ENCODE measurements around the gene CENPE. TPM values are rescaled to one million over a fixed set of nuclear protein-coding genes. Genes with fewer than 3 reads are reported as not detected.

Gene CENPE
- total RNA-seq, 1 experiment from 2014 or later = 30.3 TPM

- H3K4me3 Mint-ChIP-seq (ENCODE audit: unreplicated experiment) = no peak overlapping the region
- no peaks in the 10 kb centered on the region for H3K4me1 Mint-ChIP-seq (ENCODE audit: low read depth, unreplicated experiment)
- Histone ChIP-seq H3K27me3 (replicated peaks; ENCODE audit: control insufficient read depth, insufficient read depth, low read length) (no peaks in the 10 kb centered on the region), H3K4me3 (ENCODE audit: low read depth, low read length) (no peak overlapping the region), H3K9me3 (no peaks in the 10 kb centered on the region), H3K4me1 (no peaks in the 10 kb centered on the region), H3K36me3 (ENCODE audit: control insufficient read depth, insufficient read depth, low read length) (no peaks in the 10 kb centered on the region)
- intact Hi-C loops (cut with micrococcal nuclease; ENCODE audit: unreplicated experiment) = no loop called here
- no peak for TF ChIP-seq CTCF (IDR thresholded peaks at IDR 0.05; ENCODE audit: insufficient read depth in 1 of 2, low read depth in 1 of 2, low read length in 1 of 2, severe bottlenecking in 1 of 2, unreplicated experiment in 1 of 2)
- no peaks in the 10 kb centered on the region for H3K27me3 Mint-ChIP-seq (ENCODE audit: insufficient read depth, unreplicated experiment)
- ChIA-PET CTCF (no interaction called here), POLR2A (no interaction called here)
- peaks cover 21% of the 10 kb centered on the region for H3K36me3 Mint-ChIP-seq (ENCODE audit: insufficient read depth, unreplicated experiment)
- no peaks in the 10 kb centered on the region for H3K9me3 Mint-ChIP-seq (ENCODE audit: unreplicated experiment)
- H3K27ac Mint-ChIP-seq (ENCODE audit: unreplicated experiment) = no peak overlapping the region
- no peak for DNase-seq
- BruUV-seq (replicated peaks) = no TSS peak
Measured at GRCh38 chr4:103111598-103111997, 86.5 kb downstream of the CENPE start.

- H3K9me3 ChIP-seq = no peaks in the 10 kb centered on the region
- no peaks in the 10 kb centered on the region for H3K4me1 Mint-ChIP-seq (ENCODE audit: low read depth, unreplicated experiment)
- no peaks in the 10 kb centered on the region for H3K9me3 Mint-ChIP-seq (ENCODE audit: unreplicated experiment)
- ChIA-PET CTCF (no interaction called here), POLR2A (no interaction called here)
- H3K4me3 Mint-ChIP-seq (ENCODE audit: unreplicated experiment) = no peak overlapping the region
- H3K36me3 ChIP-seq (ENCODE audit: control insufficient read depth, insufficient read depth, low read length) = no peaks in the 10 kb centered on the region
- H3K4me1 ChIP-seq = no peaks in the 10 kb centered on the region
- H3K36me3 Mint-ChIP-seq (ENCODE audit: insufficient read depth, unreplicated experiment) = peaks cover 26% of the 10 kb centered on the region
- no peak overlapping the region for H3K4me3 ChIP-seq (ENCODE audit: low read depth, low read length)
- no peak overlapping the region for H3K27ac Mint-ChIP-seq (ENCODE audit: unreplicated experiment)
- BruUV-seq (replicated peaks) = no TSS peak
- no peak for TF ChIP-seq CTCF (IDR thresholded peaks at IDR 0.05; ENCODE audit: insufficient read depth in 1 of 2, low read depth in 1 of 2, low read length in 1 of 2, severe bottlenecking in 1 of 2, unreplicated experiment in 1 of 2)
- no peak for DNase-seq
- no peaks in the 10 kb centered on the region for H3K27me3 ChIP-seq (replicated peaks; ENCODE audit: control insufficient read depth, insufficient read depth, low read length)
- H3K27me3 Mint-ChIP-seq (ENCODE audit: insufficient read depth, unreplicated experiment) = no peaks in the 10 kb centered on the region
- intact Hi-C loops (cut with micrococcal nuclease; ENCODE audit: unreplicated experiment) = no loop called here
Measured at GRCh38 chr4:103108542-103108941, 89.6 kb downstream of the CENPE start.

- H3K4me3 Mint-ChIP-seq (ENCODE audit: unreplicated experiment) = no peak overlapping the region
- H3K36me3 Mint-ChIP-seq (ENCODE audit: insufficient read depth, unreplicated experiment) = peaks cover 33% of the 10 kb centered on the region
- ChIA-PET CTCF (no interaction called here), POLR2A (no interaction called here)
- no peak overlapping the region for H3K4me3 ChIP-seq (ENCODE audit: low read depth, low read length)
- BruUV-seq (replicated peaks) = no TSS peak
- no peak overlapping the region for H3K27ac Mint-ChIP-seq (ENCODE audit: unreplicated experiment)
- no peaks in the 10 kb centered on the region for H3K27me3 Mint-ChIP-seq (ENCODE audit: insufficient read depth, unreplicated experiment)
- H3K9me3 ChIP-seq = no peaks in the 10 kb centered on the region
- H3K4me1 ChIP-seq = no peaks in the 10 kb centered on the region
- no peaks in the 10 kb centered on the region for H3K9me3 Mint-ChIP-seq (ENCODE audit: unreplicated experiment)
- H3K27me3 ChIP-seq (replicated peaks; ENCODE audit: control insufficient read depth, insufficient read depth, low read length) = no peaks in the 10 kb centered on the region
- H3K4me1 Mint-ChIP-seq (ENCODE audit: low read depth, unreplicated experiment) = no peaks in the 10 kb centered on the region
- H3K36me3 ChIP-seq (ENCODE audit: control insufficient read depth, insufficient read depth, low read length) = no peaks in the 10 kb centered on the region
- intact Hi-C loops (cut with micrococcal nuclease; ENCODE audit: unreplicated experiment) = no loop called here
- no peak for DNase-seq
- TF ChIP-seq CTCF (IDR thresholded peaks at IDR 0.05; ENCODE audit: insufficient read depth in 1 of 2, low read depth in 1 of 2, low read length in 1 of 2, severe bottlenecking in 1 of 2, unreplicated experiment in 1 of 2) = no peak
Measured at GRCh38 chr4:103105558-103106356, 92.4 kb downstream of the CENPE start.

Measured in Caco-2 (cell line).